ENCODE data around the gene MTFR2.
"Not testable (repeated sequence)": the region's sequence is repeated elsewhere in the genome, so short reads cannot be mapped to it uniquely, and the experiment has no call there.

Gene MTFR2

GRCh38 chr6:136232701-136233100, 17.4 kb downstream of the MTFR2 start:
- no peak for DNase-seq

GRCh38 chr6:136230219-136230853, 19.8 kb downstream of the MTFR2 start:
- DNase-seq = no peak

GRCh38 chr6:136228814-136229213, 21.3 kb downstream of the MTFR2 start:
- no peak for DNase-seq

- DNase-seq = no peak
Observed at GRCh38 chr6:136226674-136227377, 23.3 kb downstream of the MTFR2 start.

- DNase-seq = peak; percentile 23 to 41
Observed at GRCh38 chr6:136226027-136226673, 24.0 kb downstream of the MTFR2 start.

GRCh38 chr6:136225496-136225895, 24.6 kb downstream of the MTFR2 start:
- peak in 1 of 2 experiments; percentile 3 for DNase-seq

GRCh38 chr6:136224974-136225373, 25.1 kb downstream of the MTFR2 start:
- DNase-seq = not testable (repeated sequence)

- DNase-seq = no peak
Observed at GRCh38 chr6:136216503-136217401, 33.4 kb downstream of the MTFR2 start.

- no peak for DNase-seq
Observed at GRCh38 chr6:136213853-136214252, 36.3 kb downstream of the MTFR2 start.

GRCh38 chr6:136213012-136213539, 37.0 kb downstream of the MTFR2 start:
- DNase-seq = no peak

GRCh38 chr6:136212608-136213007, 37.5 kb downstream of the MTFR2 start:
- DNase-seq = no peak

- DNase-seq = no peak
Observed at GRCh38 chr6:136210398-136211165, 39.5 kb downstream of the MTFR2 start.

GRCh38 chr6:136209496-136209895, 40.6 kb downstream of the MTFR2 start:
- DNase-seq = no peak

- DNase-seq = no peak
Observed at GRCh38 chr6:136208783-136209182, 41.3 kb downstream of the MTFR2 start.

- no peak for DNase-seq
Observed at GRCh38 chr6:136201732-136202131, 48.4 kb downstream of the MTFR2 start.

GRCh38 chr6:136192902-136193301, 57.2 kb downstream of the MTFR2 start:
- DNase-seq = no peak

- DNase-seq = no peak
Observed at GRCh38 chr6:136191606-136192312, 58.4 kb downstream of the MTFR2 start.

- DNase-seq = no peak
Observed at GRCh38 chr6:136189104-136189503, 61.0 kb downstream of the MTFR2 start.

GRCh38 chr6:136188486-136188885, 61.6 kb downstream of the MTFR2 start:
- DNase-seq = no peak

GRCh38 chr6:136186363-136186762, 63.7 kb downstream of the MTFR2 start:
- DNase-seq = no peak

- DNase-seq = no peak
Observed at GRCh38 chr6:136184738-136185137, 65.4 kb downstream of the MTFR2 start.

Data from activated CD4-positive, alpha-beta T cell treated with anti-CD3 and anti-CD28 coated beads, Interleukin-2, amount 50 U/mL, for 4 hours (primary cell).